Measurements from ENCODE around the gene CASZ1.

Gene CASZ1

GRCh38 chr1:10812387-10812915, 16.0 kb upstream of the CASZ1 start:
- H3K4me3 ChIP-seq (replicated peaks; ENCODE audit: low read depth, low read length), result no peak overlapping the region
- no peak for DNase-seq (ENCODE audit: extremely low read depth, low read depth)
- no peak for TF ChIP-seq CTCF (IDR thresholded peaks at IDR 0.05; ENCODE audit: low read depth, low read length, missing control alignments)

GRCh38 chr1:10808441-10808840, 12.0 kb upstream of the CASZ1 start:
- no peak for TF ChIP-seq CTCF (IDR thresholded peaks at IDR 0.05; ENCODE audit: low read depth, low read length, missing control alignments)
- DNase-seq (ENCODE audit: extremely low read depth, low read depth), result no peak
- no peak overlapping the region for H3K4me3 ChIP-seq (replicated peaks; ENCODE audit: low read depth, low read length)

- DNase-seq (ENCODE audit: extremely low read depth, low read depth), result no peak
- TF ChIP-seq CTCF (IDR thresholded peaks at IDR 0.05; ENCODE audit: low read depth, low read length, missing control alignments), result no peak
- no peak overlapping the region for H3K4me3 ChIP-seq (replicated peaks; ENCODE audit: low read depth, low read length)
Observed at GRCh38 chr1:10806966-10807365, 10.5 kb upstream of the CASZ1 start.

GRCh38 chr1:10803971-10804820, 7.8 kb upstream of the CASZ1 start:
- no peak for DNase-seq (ENCODE audit: extremely low read depth, low read depth)
- no peak overlapping the region for H3K4me3 ChIP-seq (replicated peaks; ENCODE audit: low read depth, low read length)
- no peak for TF ChIP-seq CTCF (IDR thresholded peaks at IDR 0.05; ENCODE audit: low read depth, low read length, missing control alignments)

- H3K4me3 ChIP-seq (replicated peaks; ENCODE audit: low read depth, low read length), result no peak overlapping the region
- TF ChIP-seq CTCF (IDR thresholded peaks at IDR 0.05; ENCODE audit: low read depth, low read length, missing control alignments), result no peak
- no peak for DNase-seq (ENCODE audit: extremely low read depth, low read depth)
Observed at GRCh38 chr1:10802944-10803715, 6.7 kb upstream of the CASZ1 start.

GRCh38 chr1:10800778-10801177, 4.3 kb upstream of the CASZ1 start:
- no peak for DNase-seq (ENCODE audit: extremely low read depth, low read depth)
- TF ChIP-seq CTCF (IDR thresholded peaks at IDR 0.05; ENCODE audit: low read depth, low read length, missing control alignments), result no peak
- H3K4me3 ChIP-seq (replicated peaks; ENCODE audit: low read depth, low read length), result no peak overlapping the region

Data from HFF-Myc (cell line).